H9 (cell line): ENCODE data around the gene MMP24OS. TPM values are rescaled to one million over a fixed set of nuclear protein-coding genes. Genes with fewer than 3 reads are reported as not detected.
A peak's percentile ranks its signal among the peaks of the same experiment; 100 is the strongest.

ENCODE experiments used
- DNase-seq: peaks from one replicate; pipeline ENCODE4 v3.0.0-alpha.2; 2017
- H2AFZ ChIP-seq: one replicate; pipeline ENCODE4 v1.6.1; 2013; ENCODE audit warnings: mild to moderate bottlenecking, low read length, control low read depth, moderate library complexity
- H2AK5ac ChIP-seq: 2 replicates; pipeline ENCODE4 v1.6.1; 2013; ENCODE audit warnings: low read length, control low read depth, mixed read lengths; ENCODE audit not compliant: insufficient read length
- H2BK120ac ChIP-seq: one replicate; pipeline ENCODE4 v1.6.1; 2013; ENCODE audit warnings: low read depth, mild to moderate bottlenecking, low read length, control low read depth, inconsistent platforms; ENCODE audit not compliant: poor library complexity, severe bottlenecking
- H2BK12ac ChIP-seq: 2 replicates; pipeline ENCODE4 v1.6.1; 2013; ENCODE audit warnings: low read length, control low read depth, mixed read lengths, low read depth; ENCODE audit not compliant: insufficient read length
- H2BK15ac ChIP-seq: 2 replicates; pipeline ENCODE4 v1.6.1; 2013; ENCODE audit warnings: low read depth, low read length, control low read depth
- H2BK20ac ChIP-seq: one replicate; pipeline ENCODE4 v1.6.1; 2013; ENCODE audit warnings: low read depth, mild to moderate bottlenecking, low read length, control low read depth, inconsistent platforms; ENCODE audit not compliant: poor library complexity, severe bottlenecking
- H2BK5ac ChIP-seq: 2 replicates; pipeline ENCODE4 v1.6.1; 2013; ENCODE audit warnings: low read length, control low read depth, mixed read lengths; ENCODE audit not compliant: insufficient read length
- H3K14ac ChIP-seq: 2 replicates; pipeline ENCODE4 v1.6.1; 2013; ENCODE audit warnings: low read length, control low read depth; ENCODE audit not compliant: insufficient read depth
- H3K18ac ChIP-seq: 2 replicates; pipeline ENCODE4 v1.6.1; 2013; ENCODE audit warnings: low read depth, mild to moderate bottlenecking, mixed read lengths, low read length, control low read depth; ENCODE audit not compliant: insufficient read length
- H3K23ac ChIP-seq: 2 replicates; pipeline ENCODE4 v1.6.1; 2013; ENCODE audit warnings: low read length, control low read depth, mixed read lengths, low read depth; ENCODE audit not compliant: insufficient read length
- H3K23me2 ChIP-seq: 2 replicates; pipeline ENCODE4 v1.6.1; 2013; ENCODE audit warnings: low read depth, mild to moderate bottlenecking, mixed read lengths, low read length, control low read depth; ENCODE audit not compliant: insufficient read length, poor library complexity, severe bottlenecking
- H3K27ac ChIP-seq: 2 replicates; pipeline ENCODE4 v1.5.1; 2013; ENCODE audit warnings: low read length, control low read depth, mixed read lengths, low read depth; ENCODE audit not compliant: insufficient read length
- H3K27me3 ChIP-seq: 2 replicates; pipeline ENCODE4 v1.6.1; 2013; ENCODE audit warnings: low read length, control low read depth, inconsistent platforms; ENCODE audit not compliant: insufficient read depth
- H3K4ac ChIP-seq: 2 replicates; pipeline ENCODE4 v1.6.1; 2013; ENCODE audit warnings: low read depth, mild to moderate bottlenecking, control low read depth, inconsistent platforms, low read length, moderate library complexity
- H3K4me1 ChIP-seq: 2 replicates; pipeline ENCODE4 v1.6.1; 2013; ENCODE audit warnings: low read length, control low read depth, inconsistent platforms; ENCODE audit not compliant: insufficient read depth
- H3K4me2 ChIP-seq: 2 replicates; pipeline ENCODE4 v1.6.1; 2013; ENCODE audit warnings: low read length, control low read depth, mixed read lengths; ENCODE audit not compliant: insufficient read length, insufficient read depth
- H3K56ac ChIP-seq: 2 replicates; pipeline ENCODE4 v1.6.1; 2013; ENCODE audit warnings: low read depth, mild to moderate bottlenecking, mixed read lengths, low read length, control low read depth; ENCODE audit not compliant: insufficient read length
- H3K79me1 ChIP-seq: 2 replicates; pipeline ENCODE4 v1.6.1; 2013; ENCODE audit warnings: low read depth, mild to moderate bottlenecking, moderate library complexity, low read length, control low read depth, inconsistent platforms; ENCODE audit not compliant: insufficient read depth, poor library complexity, severe bottlenecking
- H3K79me2 ChIP-seq: 2 replicates; pipeline ENCODE4 v1.6.1; 2013; ENCODE audit warnings: low read length, control low read depth, inconsistent platforms; ENCODE audit not compliant: insufficient read depth
- H3K9ac ChIP-seq: 2 replicates; pipeline ENCODE4 v1.6.1; 2013; ENCODE audit warnings: low read length, control low read depth, mixed read lengths; ENCODE audit not compliant: insufficient read length; ENCODE audit errors: extremely low read depth
- H3K9me3 ChIP-seq: one replicate; pipeline ENCODE4 v1.6.1; 2013; ENCODE audit warnings: low read depth, low read length, inconsistent platforms; ENCODE audit not compliant: control insufficient read depth
- H3T11ph ChIP-seq: one replicate; pipeline ENCODE4 v1.6.1; 2013; ENCODE audit warnings: mild to moderate bottlenecking, low read length, control low read depth, inconsistent platforms
- H4K20me1 ChIP-seq: one replicate; pipeline ENCODE4 v1.6.1; 2013; ENCODE audit not compliant: control insufficient read depth, insufficient read length, insufficient read depth
- H4K5ac ChIP-seq: 2 replicates; pipeline ENCODE4 v1.6.1; 2013; ENCODE audit warnings: low read depth, mild to moderate bottlenecking, mixed read lengths, low read length, control low read depth; ENCODE audit not compliant: insufficient read length
- H4K8ac ChIP-seq: replicated peaks from 2 replicates; pipeline ENCODE4 v1.6.1; 2013; ENCODE audit warnings: low read length, control low read depth, mixed read lengths, low read depth; ENCODE audit not compliant: insufficient read length
- H4K91ac ChIP-seq: 2 replicates; pipeline ENCODE4 v1.6.1; 2013; ENCODE audit warnings: low read depth, mild to moderate bottlenecking, moderate library complexity, mixed read lengths, low read length, control low read depth; ENCODE audit not compliant: insufficient read length
- H3K27ac Mint-ChIP-seq, 3 experiments: 2 replicates in 2 of 3; 3 replicates in 1 of 3; pipeline ENCODE4 v1.8.0; 2020 to 2021; ENCODE audit warnings: mixed read lengths in 3 of 3, mild to moderate bottlenecking in 1 of 3, moderate library complexity in 1 of 3
- H3K27me3 Mint-ChIP-seq: 2 replicates; pipeline ENCODE4 v1.8.0; 2021; ENCODE audit warnings: low read depth, mild to moderate bottlenecking, moderate library complexity, mixed read lengths
- H3K36me3 Mint-ChIP-seq, 3 experiments: 2 replicates in 2 of 3; 3 replicates in 1 of 3; pipeline ENCODE4 v1.8.0; 2020 to 2021; ENCODE audit warnings: low read depth in 3 of 3, mixed read lengths in 3 of 3; ENCODE audit not compliant: insufficient read depth in 1 of 3
- H3K4me1 Mint-ChIP-seq, 2 experiments: 2 replicates each; pipeline ENCODE4 v1.8.0; 2020; ENCODE audit warnings: mixed read lengths in 2 of 2
- H3K4me3 Mint-ChIP-seq, 2 experiments: 2 replicates in 1 of 2; 3 replicates in 1 of 2; pipeline ENCODE4 v1.8.0; 2020 to 2021; ENCODE audit warnings: mild to moderate bottlenecking in 2 of 2, mixed read lengths in 2 of 2, moderate library complexity in 1 of 2
- H3K9me3 Mint-ChIP-seq, 2 experiments: 2 replicates in 1 of 2; 3 replicates in 1 of 2; pipeline ENCODE4 v1.8.0; 2020; ENCODE audit warnings: mild to moderate bottlenecking in 2 of 2, mixed read lengths in 2 of 2, moderate library complexity in 1 of 2
- WGBS: extraction: QIAGEN DNeasy Blood & Tissue Kit; methylation state at CpG from one replicate; pipeline ENCODE4 v1.1.7; 2013; ENCODE audit warnings: missing lambda C conversion rate, low lambda C conversion rate, mixed read lengths; ENCODE audit not compliant: insufficient read length; ENCODE audit errors: extremely low coverage; 5-methylcytosine and 5-hydroxymethylcytosine counted together
- total RNA-seq: library from RNA; stranded (reverse); gene quantifications from 2 replicates; pipeline ENCODE4 v1.2.1, GENCODE V29; 2021
- TF ChIP-seq, protein P1 (sequence below): fragments of 200-600 bp; sonication (generic); conservative IDR thresholded peaks from 3 replicates; pipeline ENCODE4 v1.8.0; 2021; ENCODE audit warnings: antibody characterized with exemption, mild to moderate bottlenecking

MMP24OS gene
- total RNA-seq, 1 experiment from 2014 or later = 43.8 TPM

DNA sequence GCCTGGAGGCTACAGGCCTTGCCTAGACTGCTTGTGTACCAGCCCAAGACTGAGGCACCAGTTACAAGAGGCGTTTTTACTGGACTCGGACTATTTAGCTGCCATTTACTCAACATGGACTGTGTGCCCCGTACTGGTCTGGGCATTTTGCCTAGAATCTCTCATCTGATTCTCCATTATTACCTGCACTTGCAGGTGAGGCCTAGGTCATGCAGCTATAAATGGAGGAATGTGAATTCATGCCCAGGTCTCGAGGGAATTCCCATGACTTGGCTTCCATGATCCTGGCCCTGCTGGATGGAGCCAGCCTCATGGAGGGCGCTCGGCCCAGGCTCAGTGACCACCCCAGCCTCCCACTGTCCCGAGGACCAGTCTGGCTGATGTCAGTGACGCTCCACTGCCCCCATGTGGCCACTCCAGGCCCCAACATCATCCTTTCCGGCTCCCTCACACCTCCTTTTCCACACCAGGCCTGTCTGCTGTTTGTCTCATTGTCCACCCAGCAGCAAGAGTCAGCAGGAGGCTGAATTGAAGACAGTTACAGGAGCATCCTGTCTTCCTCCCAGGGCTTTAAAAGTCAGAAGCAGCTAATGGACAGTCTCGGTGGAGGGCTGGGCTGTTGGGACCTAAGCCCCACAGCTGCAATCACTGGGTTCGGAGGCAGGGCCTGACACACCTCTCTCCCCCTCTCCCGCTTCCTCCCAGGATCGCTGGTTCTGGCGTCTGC lies 8.7 kb downstream of the MMP24OS start:
- Histone ChIP-seq H2AFZ (no peak overlapping the region), H2AK5ac (no peak overlapping the region), H4K5ac (no peak overlapping the region), H3K18ac (no peak overlapping the region), H3K56ac (no peak overlapping the region), H3K23me2 (no peaks in the 10 kb centered on the region), H3K79me1 (no peaks in the 10 kb centered on the region), H3K14ac (no peak overlapping the region), H2BK15ac (no peak overlapping the region), H3K9me3 (no peaks in the 10 kb centered on the region), H3K4me2 (no peak overlapping the region), H3K27ac (no peak overlapping the region), H3K79me2 (no peaks in the 10 kb centered on the region), H3T11ph (no peak overlapping the region), H2BK120ac (no peak overlapping the region), H4K20me1 (no peaks in the 10 kb centered on the region), H2BK5ac (no peak overlapping the region), H3K4me1 (no peaks in the 10 kb centered on the region; the same call in 1 of the 2 replicates), H2BK20ac (no peak overlapping the region), H4K8ac (no peak overlapping the region), H2BK12ac (no peak overlapping the region), H4K91ac (no peak overlapping the region), H3K4ac (no peak overlapping the region), H3K9ac (no peak overlapping the region), H3K23ac (no peak overlapping the region), H3K27me3 (no peaks in the 10 kb centered on the region)
- H3K4me3 Mint-ChIP-seq = 0 out of 5 replicates have a peak overlapping the region, but pooled peaks of 1 of the 2 experiments have one; percentile 3
- TF ChIP-seq, protein P1, sequence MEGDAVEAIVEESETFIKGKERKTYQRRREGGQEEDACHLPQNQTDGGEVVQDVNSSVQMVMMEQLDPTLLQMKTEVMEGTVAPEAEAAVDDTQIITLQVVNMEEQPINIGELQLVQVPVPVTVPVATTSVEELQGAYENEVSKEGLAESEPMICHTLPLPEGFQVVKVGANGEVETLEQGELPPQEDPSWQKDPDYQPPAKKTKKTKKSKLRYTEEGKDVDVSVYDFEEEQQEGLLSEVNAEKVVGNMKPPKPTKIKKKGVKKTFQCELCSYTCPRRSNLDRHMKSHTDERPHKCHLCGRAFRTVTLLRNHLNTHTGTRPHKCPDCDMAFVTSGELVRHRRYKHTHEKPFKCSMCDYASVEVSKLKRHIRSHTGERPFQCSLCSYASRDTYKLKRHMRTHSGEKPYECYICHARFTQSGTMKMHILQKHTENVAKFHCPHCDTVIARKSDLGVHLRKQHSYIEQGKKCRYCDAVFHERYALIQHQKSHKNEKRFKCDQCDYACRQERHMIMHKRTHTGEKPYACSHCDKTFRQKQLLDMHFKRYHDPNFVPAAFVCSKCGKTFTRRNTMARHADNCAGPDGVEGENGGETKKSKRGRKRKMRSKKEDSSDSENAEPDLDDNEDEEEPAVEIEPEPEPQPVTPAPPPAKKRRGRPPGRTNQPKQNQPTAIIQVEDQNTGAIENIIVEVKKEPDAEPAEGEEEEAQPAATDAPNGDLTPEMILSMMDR = peak; percentile 96
- no CpG with 5 or more reads among the region's 14 CpGs for WGBS
- H3K4me1 Mint-ChIP-seq = peaks cover 34 to 40% of the 10 kb centered on the region in 2 experiments
- peaks cover 0 to 60% (median 40%) of the 10 kb centered on the region in 3 experiments; a peak in 5 of 7 replicates for H3K36me3 Mint-ChIP-seq
- peak; percentile 92 for DNase-seq
- H3K9me3 Mint-ChIP-seq = no peaks in the 10 kb centered on the region; a peak in 1 of 5 replicates
- H3K27me3 Mint-ChIP-seq = no peaks in the 10 kb centered on the region; the same call in 1 of the 2 replicates
- H3K27ac Mint-ChIP-seq = peak overlapping the region in 2 of 3 experiments; percentile 51 to 75; a peak in 2 of 7 replicates
